Measurements from ENCODE around the gene EPS8.

GRCh38 chr12:15575671-15576541, 213.3 kb downstream of the EPS8 start:
- TF ChIP-seq TP53 (CRISPR knock-in tag; IDR thresholded peaks at IDR 0.05) = no peak
- TF ChIP-seq CTCF (IDR thresholded peaks at IDR 0.05) = no peak
- no peak for TF ChIP-seq TEAD1 (CRISPR knock-in tag; IDR thresholded peaks at IDR 0.05)
- TF ChIP-seq ZNF416 (CRISPR knock-in tag; IDR thresholded peaks at IDR 0.05) = no peak
- no peak for TF ChIP-seq HMGXB4 (CRISPR knock-in tag; IDR thresholded peaks at IDR 0.05)
- TF ChIP-seq CREB1 (CRISPR knock-in tag; IDR thresholded peaks at IDR 0.05) = no peak
- no peak for TF ChIP-seq ETV6 (CRISPR knock-in tag; IDR thresholded peaks at IDR 0.05)
- no peak for TF ChIP-seq ATF1 (CRISPR knock-in tag; IDR thresholded peaks at IDR 0.05)
- TF ChIP-seq TEAD4 (CRISPR knock-in tag; IDR thresholded peaks at IDR 0.05) = no peak
- TF ChIP-seq FOXP1 (CRISPR knock-in tag; IDR thresholded peaks at IDR 0.05; ENCODE audit: borderline replicate concordance) = no peak
- no peak for TF ChIP-seq NFYB (CRISPR knock-in tag; conservative IDR thresholded peaks at IDR 0.05; ENCODE audit: low read depth)
